HG03045 (cell line): ENCODE measurements around the gene KCNN1.
"Not testable (repeated sequence)": the region's sequence is repeated elsewhere in the genome, so short reads cannot be mapped to it uniquely, and the experiment has no call there.

Source experiments
- ATAC-seq: cut with Tn5 transposase; IDR thresholded peaks from one replicate; pipeline ENCODE4 v1.9.1; 2021; ENCODE audit warnings: mild to moderate bottlenecking, moderate library complexity; ENCODE audit not compliant: unreplicated experiment

The KCNN1 gene

DNA sequence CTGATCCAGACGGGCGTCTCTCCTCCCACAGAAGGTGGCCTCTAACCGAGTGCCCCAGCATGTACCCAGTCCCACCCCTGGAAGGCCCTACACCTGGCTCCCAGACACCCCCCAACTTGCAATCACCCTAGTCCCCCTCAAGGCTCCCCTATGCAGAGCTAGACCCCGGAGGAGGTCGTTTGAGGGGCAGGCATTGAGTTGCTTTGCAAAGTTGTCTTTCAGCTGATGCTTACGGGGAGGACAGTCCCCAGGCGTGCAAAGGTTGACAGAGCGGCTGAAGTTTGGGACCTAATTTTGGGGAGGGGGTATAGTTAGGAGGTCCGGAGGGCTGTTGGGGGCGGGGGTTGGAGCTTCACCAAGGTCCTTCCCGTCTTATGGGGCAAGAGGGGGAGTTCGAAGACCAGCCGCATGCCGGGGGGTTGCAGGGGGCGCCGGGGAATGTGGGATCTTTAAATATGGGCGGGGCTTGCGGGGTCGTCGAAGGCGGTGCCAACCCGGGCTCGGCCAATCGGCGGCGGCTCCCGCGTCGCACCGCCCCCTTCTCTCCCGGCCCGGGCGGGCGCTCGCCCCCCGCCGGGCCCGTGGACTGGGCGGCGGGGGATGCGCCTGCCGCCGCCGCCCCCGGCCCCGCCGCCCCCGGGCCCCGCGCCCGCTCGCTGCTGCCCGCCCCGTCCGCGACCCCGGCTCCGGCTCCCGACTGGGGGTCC is at the start of gene KCNN1:
Gene KCNN1, plus strand, starts transcription at position 558 of the 707 bp plus-strand sequence. CDS start 6,782 bp downstream, outside the sequence.
- ATAC-seq, result no peak

- not testable (repeated sequence) for ATAC-seq
Observed at GRCh38 chr19:17918151-17918550, 48.8 kb upstream of the KCNN1 start.

- not testable (repeated sequence) for ATAC-seq
Observed at GRCh38 chr19:17919122-17919521, 47.8 kb upstream of the KCNN1 start.

GRCh38 chr19:17920527-17920926 is 46.4 kb upstream of the KCNN1 start:
- no peak for ATAC-seq

GRCh38 chr19:17922138-17922537 is 44.8 kb upstream of the KCNN1 start:
- no peak for ATAC-seq

GRCh38 chr19:17926044-17926443 is 40.9 kb upstream of the KCNN1 start:
- ATAC-seq, result no peak

GRCh38 chr19:17929056-17929455 is 37.9 kb upstream of the KCNN1 start:
- ATAC-seq, result no peak

GRCh38 chr19:17931532-17932191 is 35.2 kb upstream of the KCNN1 start:
- ATAC-seq, result no peak

DNA sequence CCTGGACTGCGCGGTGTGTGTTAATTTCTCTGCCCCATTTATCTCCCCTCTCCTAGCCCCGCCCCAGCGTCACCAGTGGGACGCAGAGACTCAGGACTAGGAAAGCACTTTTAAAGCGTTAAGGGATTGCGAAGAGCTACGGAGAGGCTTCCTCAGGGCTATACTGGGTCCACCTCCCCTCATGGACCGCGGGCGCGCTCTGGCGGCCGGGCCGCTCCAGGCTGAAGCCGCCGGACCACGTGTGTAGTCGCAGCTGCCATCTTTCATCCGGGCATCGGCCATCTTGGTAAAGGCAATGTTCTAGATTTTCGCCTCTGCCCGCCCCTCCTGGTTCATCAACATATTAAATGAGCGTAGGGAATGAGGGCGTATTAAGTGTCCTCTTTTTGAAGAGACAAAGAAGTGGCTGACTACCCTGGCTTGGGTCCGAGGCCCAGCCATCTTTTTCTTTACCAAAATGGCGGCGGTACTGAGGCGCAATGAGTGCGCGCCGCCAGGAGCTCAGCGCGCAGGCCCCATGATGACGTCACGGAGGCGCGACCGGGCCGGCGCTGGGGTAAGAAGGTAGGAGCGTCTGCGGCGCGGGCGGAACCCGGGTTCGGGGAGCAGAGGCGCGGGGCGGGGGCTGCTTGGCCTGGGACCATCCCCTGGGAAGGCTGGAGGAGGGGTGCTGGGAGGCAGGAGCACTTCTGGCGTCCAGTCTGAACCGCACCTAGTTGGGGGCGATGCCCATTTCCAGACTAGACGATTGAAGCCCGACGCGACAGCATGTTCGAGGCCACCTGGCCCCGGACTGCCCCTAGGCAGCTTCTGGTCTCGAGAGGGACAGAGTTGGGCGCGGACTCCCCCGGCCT is 34.2 kb upstream of the KCNN1 start, which contains the start of gene CCDC124:
Gene CCDC124, plus strand, starts transcription at position 531 of the 854 bp plus-strand sequence. CDS start 3,406 bp downstream, outside the sequence.
- peak; percentile 76 for ATAC-seq

DNA sequence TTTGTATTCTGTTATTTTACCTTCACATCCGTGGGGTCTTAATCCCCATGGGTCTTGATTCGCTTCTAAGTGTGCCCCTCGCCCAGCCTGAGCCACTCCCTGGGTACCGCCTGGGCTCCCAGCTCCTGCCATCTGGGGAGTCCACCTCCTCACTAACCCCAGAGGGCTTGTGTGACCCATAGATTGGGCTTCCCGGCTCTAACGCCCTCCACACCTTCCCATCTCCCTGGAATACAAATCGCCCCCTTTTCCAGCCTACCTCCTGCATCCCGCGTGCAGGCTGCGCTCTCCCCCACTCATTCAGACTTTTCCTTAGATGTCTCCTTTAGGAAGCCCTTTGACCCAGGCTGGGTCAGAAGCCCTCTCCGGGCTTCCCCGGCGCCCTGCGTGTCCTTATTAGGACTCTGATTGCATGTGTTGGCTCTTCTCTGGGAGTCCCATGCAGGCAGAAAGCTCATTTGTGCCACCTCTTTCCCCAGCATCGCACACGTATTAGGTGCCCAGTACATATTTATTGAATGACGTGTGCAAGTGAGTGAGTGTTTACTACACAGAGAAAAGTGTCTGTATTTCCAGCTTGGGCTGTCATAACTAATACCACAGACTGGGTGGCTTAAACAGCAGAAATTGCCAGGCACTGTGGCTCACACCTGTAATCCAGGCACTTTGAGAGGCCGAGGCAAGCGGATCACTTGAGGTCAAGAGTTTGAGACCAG is 33.3 kb upstream of the KCNN1 start:
- no peak for ATAC-seq

- ATAC-seq, result no peak
Observed at GRCh38 chr19:17936379-17936778, 30.5 kb upstream of the KCNN1 start.

- no peak for ATAC-seq
Observed at GRCh38 chr19:17937371-17937900, 29.5 kb upstream of the KCNN1 start.

DNA sequence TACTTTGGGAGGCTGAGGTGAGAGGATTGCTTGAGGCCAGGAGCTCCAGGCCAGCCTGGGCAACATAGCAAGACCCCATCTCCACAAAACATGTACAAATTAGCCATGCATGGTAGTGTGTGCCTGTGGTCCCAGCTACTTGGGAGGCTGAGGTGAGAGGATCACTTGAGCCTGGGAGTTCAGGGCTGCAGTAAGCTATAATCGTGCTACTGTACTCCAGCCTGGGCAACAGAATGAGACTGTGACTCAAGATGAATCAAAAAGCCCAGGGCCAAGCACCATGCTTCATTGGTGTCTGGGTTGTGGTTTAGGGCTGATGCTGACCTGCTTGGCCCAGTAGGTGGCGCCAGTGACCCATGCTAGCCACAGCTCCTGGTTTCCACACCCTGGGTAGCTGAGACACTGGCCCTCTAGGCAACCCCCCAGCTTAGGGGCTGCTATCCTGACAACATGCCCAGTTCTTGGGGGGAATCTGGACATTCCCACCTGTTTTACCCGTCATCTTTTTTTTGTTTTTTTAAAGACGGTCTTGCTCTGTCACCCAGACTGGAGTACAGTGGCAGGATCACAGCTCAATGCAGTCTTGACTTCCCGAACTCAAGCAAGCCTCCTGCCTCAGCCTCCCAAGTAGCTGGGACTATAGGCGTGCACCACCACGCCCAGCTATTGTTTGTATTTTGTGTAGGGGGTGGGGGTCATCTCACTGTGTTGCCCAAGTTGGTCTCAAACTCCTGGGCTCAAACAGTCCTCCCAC is 28.6 kb upstream of the KCNN1 start:
- ATAC-seq, result no peak

DNA sequence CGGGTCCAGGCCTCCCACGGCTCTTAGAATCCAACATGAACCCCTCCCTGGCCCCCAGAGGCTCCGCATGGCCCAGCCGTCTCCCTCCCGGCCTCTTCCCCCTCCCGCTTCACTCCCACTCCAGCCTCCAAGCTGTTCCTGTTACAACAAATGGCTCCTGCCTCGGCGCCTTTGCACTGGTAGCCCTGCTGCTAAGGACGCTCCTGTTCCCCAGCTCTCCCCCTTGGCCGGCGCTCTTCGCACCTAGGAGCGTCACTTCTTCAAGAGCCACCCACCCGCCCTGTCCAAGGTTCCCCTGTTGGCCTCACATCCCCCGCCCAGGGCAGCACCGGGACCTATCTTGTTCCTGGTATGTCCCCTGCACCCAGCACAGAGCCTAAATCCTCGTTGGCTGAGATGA is 24.7 kb upstream of the KCNN1 start:
- ATAC-seq, result no peak

DNA sequence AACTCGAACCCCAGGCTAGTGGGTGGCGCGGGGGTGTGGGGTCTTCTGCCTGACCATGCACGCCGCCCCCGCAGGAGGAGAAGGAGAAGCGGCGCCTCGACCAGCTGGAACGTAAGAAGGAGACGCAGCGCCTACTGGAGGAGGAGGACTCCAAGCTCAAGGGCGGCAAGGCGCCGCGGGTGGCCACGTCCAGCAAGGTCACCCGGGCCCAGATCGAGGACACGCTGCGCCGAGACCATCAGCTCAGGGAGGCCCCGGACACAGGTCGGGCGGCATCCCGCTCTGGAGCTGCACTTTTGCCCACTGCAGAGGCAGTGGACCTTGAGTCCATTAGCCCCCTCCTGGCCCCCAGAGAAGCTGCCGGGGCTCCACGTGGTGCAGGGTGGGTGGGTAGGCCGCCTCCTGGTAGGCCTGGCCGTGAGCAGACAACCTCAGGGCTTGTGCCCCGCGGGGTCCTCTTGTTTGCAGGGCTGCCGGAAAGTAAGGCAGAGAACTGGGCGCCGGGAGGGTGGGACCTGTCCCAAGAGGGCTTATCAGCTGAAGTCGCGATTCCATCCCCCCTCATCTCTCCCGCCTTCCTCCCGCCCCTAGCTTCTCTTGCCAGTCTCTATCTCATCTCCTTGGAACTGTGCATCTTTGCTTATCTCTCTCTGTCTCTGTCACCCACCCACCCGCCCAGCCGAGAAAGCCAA is 24.2 kb upstream of the KCNN1 start:
- no peak for ATAC-seq

DNA sequence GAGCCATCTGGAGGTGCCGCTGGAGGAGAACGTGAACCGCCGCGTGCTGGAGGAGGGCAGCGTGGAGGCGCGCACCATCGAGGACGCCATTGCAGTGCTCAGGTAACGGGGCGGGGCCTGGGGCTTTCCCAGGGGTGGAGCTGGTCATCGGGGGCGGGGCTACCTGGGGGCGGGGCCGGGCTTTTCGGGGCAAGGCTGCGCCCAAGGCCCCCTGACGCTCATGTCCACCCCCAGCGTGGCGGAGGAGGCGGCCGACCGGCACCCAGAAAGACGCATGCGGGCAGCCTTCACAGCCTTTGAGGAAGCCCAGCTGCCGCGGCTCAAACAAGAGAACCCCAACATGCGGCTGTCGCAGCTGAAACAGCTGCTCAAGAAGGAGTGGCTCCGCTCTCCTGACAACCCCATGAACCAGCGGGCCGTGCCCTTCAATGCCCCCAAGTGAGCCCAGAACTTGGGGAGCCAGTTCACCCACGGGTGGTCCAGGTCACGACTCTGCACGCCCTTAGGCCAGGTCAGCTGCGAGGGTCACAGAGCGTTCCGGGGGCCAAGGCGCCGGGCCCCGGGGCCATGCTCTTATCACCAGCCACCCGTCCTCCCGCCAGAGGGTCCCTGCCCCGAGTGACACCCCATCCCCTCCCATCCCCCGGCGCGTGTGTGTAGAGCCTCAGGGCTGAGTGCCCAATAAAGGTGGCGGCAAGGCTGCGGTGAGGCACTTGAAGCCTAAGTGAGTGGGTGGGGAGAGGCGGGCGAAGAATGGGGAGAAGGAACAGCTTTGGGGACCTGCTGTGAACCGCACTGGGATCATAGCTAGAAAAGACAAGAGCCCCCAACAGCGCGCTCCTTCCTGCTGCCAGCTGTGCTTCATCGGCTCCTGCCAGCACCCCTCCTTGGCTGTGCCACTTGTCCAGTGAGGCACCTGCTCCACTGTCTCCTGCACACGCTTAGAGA is 23.4 kb upstream of the KCNN1 start:
- ATAC-seq, result no peak

DNA sequence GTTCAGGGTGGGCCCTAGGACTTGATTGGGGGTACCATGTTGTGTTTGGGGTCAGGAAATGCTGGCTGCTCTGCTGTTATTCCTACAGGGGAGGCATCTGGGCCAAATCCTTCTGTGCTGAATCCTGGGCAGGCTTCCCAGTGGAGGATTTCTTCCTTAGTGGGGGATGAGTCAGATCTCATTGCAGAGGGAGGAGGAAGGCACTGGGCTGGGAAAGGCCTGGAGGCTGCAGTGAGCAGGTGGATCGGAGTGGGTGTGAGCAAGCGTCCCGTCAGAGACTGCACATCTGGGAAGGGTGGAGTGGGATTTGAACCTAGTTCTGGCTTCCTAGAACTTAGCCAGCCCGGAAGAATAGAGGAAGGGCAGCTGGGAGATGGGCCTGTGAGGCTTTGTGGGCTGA is 22.6 kb upstream of the KCNN1 start:
- ATAC-seq, result no peak
